Cardiac septum (tissue), 1 donor: ENCODE data around the gene TRIP13. TPM values are rescaled to one million over a fixed set of nuclear protein-coding genes. Genes with fewer than 3 reads are reported as not detected.
"Not testable (repeated sequence)": the region's sequence is repeated elsewhere in the genome, so short reads cannot be mapped to it uniquely, and the experiment has no call there.

Experiments
- DNase-seq: peaks from one replicate; pipeline ENCODE4 v3.0.0-alpha.2; 2020; ENCODE audit warnings: low spot score
- intact Hi-C: fragments of 100-400 bp; cut with DNase I; formaldehyde crosslinking; loops from one replicate; pipeline ENCODE4 v1.14.0; 2022
- long read RNA-seq: library from polyadenylated mRNA; unstranded; transcript quantifications from one replicate; pipeline ENCODE4 v2.0.0, GENCODE V29; 2021
- total RNA-seq: library from RNA; stranded (reverse); fragmentation: NEBNext Ultra II Directional; extraction: Animal tissue kit (Norgen Biotek cat#: 25700); gene quantifications from one replicate; pipeline ENCODE4 v1.2.1, GENCODE V29; 2021
- donor health status: DM: no; HTN: no; CAD: no.

Gene TRIP13, protein sequence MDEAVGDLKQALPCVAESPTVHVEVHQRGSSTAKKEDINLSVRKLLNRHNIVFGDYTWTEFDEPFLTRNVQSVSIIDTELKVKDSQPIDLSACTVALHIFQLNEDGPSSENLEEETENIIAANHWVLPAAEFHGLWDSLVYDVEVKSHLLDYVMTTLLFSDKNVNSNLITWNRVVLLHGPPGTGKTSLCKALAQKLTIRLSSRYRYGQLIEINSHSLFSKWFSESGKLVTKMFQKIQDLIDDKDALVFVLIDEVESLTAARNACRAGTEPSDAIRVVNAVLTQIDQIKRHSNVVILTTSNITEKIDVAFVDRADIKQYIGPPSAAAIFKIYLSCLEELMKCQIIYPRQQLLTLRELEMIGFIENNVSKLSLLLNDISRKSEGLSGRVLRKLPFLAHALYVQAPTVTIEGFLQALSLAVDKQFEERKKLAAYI
- 0.57 TPM for total RNA-seq
- long read RNA-seq, result 0 reads

DNA sequence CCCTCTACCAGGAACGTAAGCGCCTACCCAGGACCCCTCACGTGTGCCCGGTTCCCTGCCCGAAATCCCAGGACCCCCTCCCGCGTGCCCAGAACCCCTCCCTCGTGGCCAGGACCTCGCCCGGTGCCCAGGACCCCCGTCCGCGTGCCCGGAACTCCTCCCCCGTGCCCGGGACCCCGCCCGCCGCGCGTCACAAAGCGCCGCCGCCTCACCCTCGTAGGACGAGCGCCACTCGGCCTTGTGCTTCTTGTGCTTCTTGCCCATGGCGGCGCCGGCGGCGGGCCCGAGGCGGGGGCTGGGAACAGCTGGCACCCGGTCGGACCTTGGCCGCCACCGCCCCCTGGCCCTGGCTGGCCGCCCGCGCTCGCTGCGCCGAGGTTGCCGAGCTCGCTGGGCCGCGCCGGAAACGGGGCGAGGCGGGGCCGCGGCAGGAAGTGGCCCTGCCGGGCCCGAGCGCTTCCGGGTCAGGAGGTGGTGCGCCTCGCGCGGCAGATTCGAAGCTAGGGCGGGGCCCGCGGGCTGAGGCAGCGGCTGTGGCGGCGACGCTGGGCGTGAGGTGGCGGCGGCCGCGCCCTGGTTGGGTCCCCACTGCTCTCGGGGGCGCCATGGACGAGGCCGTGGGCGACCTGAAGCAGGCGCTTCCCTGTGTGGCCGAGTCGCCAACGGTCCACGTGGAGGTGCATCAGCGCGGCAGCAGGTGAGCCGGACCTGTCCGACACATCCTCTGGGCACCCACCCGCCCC lies at the start of gene TRIP13, which contains the start of gene BRD9:
TRIP13 (plus strand) TSS at position 491 of the 743 bp plus-strand sequence; CDS start at position 606, 115 bp downstream.
BRD9 (minus strand) TSS at position 408 of the 743 bp plus-strand sequence; CDS start at position 264, 144 bp downstream.
- intact Hi-C loops, result no loop called here
- peak; percentile 92 for DNase-seq

DNA sequence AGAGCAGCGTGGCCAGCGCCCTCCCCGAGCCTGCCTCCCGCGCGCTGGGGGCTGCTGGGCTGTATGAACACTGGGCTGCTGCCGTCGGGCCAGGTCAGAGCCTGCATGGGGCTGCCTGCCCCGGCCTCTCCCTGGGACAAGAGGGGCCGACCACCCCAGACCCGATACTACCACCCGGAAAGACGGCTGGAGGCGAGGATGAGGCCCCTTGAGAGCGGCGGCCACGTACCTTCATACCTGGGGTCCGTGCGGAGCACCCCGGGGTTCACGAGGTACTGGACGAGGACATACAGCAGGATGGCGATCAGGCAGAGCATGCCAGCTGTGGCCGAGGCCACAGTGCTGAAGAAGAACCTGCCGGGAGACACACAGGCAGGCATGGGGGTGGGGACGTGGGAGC lies 49.3 kb upstream of the TRIP13 start:
- peak; percentile 74 for DNase-seq
- intact Hi-C loops, result not testable (repeated sequence)

DNA sequence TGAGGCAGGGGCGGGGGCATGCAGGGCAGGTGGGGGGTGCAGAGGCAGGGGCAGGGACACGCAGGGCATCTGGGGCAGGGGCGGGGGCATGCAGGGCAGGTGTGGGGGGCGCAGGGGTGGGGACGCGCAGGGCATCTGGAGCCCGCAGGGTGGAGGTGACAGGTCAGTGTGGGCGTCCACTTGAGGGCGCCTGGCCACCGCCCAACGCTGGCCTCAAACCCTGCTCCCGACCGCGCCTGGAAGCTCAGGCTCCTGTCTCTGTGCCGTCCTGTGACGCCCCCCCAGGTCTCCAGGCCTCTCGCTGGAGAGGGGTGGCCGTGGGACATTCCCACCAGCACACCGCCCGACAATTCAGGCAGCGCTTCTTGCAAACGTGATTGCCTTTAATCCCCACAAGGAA lies 48.8 kb upstream of the TRIP13 start:
- intact Hi-C loops, result not testable (repeated sequence)

DNA sequence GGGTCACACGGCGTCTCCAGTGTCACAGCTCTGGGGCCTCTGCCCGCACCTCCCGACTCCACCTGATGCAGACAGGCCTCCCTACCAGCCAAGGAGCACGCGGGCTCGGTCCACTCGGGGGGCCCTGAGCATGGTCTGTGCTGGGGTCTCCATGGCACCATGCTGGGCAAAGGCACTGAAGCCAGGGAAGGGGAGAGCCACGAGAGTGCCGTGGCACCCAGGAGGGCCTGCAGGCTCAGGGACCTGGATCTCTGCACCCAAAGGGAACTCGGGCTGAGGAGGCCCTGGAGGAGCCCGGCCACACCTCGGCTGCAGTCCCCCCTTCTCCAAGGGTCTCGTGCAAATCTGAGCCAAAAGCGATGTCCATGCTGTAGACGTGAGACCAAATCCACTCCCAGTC lies 48.3 kb upstream of the TRIP13 start:
- intact Hi-C loops, result not testable (repeated sequence)
- DNase-seq, result peak; percentile 78

More for the DNA sequence above, 48.8 kb upstream of the TRIP13 start:
- peak; percentile 73 for DNase-seq

DNA sequence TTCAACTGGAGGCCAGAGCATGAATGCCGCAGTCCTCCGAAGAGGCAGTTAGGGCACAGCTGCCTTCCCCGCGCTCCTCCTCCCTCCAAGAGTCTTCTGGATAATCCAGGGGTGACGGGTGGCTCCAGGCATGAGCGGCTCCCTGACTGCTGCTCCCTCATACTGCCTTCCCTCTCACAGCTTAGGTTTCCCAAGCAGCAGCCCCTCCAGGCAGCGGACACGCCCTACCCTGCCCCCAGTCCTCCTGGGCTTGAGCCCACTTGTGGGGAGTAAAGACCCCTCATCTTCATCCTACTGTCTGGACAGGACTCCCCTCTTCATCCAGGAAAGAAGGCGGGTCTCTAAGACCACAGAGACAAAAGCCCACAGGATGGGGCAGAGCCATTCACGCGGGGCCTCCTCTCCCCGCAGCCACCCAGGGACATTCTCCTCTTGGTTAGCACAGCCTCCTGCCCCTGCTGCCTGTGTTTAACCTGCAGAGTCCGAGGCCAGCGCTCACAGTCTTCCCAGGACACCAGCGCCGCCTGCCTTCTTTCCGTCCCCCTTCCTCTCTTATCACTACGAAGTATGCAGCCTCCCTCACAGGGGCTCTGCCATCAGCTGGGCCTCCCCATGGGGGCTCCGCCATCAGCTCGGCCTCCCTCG lies 47.5 kb upstream of the TRIP13 start:
- peak; percentile 75 for DNase-seq
- intact Hi-C loops, result loop anchor here (5.0 kb wide), 1 partner anchor 83 kb away; no protein-coding TSS in a partner anchor

DNA sequence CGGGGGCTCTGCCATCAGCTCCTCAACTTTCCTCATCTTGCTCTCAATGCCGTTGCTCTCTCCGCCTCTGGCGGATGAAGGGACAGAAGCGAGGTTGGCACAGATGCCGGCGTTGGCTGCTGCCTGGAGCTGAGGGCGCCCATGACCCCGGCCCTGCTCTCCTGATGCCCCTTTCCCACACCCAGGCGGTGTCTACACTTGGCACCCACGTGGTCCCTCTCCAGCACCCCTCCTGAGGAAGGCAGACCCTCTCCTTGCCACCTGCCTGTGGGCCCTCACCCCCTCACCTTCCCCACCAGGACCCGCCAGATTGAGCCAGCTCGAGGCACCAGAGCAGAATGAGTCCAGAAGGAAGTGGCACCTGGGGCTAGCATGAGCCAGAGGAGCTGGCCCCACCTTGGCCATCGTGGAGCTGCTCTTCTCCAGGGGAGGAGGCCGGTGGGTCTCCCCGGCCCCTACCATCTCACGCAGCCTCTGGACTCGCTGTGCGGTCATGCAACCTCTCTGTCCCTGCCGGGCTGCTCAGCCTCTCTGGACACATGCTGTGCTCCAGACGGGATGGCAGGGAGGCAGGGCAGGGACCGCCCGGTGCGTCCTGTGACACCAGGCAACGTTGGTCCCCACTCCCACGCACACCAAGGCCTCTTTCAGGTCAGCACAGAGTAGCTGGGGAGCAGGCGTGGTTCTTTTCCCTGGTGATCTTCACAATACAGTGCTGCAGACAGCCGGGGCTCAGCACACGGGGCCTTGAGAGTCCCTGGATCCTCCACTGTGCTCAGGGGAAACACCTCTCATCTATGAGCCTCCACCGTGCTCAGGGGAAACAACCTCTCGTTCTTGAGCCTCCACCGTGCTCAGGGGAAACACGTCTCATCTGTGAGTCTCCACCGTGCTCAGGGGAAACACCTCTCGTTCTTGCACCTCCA lies 46.7 kb upstream of the TRIP13 start:
- intact Hi-C loops, result loop anchor here (5.0 kb wide), 1 partner anchor 84 kb away; no protein-coding TSS in a partner anchor

DNA sequence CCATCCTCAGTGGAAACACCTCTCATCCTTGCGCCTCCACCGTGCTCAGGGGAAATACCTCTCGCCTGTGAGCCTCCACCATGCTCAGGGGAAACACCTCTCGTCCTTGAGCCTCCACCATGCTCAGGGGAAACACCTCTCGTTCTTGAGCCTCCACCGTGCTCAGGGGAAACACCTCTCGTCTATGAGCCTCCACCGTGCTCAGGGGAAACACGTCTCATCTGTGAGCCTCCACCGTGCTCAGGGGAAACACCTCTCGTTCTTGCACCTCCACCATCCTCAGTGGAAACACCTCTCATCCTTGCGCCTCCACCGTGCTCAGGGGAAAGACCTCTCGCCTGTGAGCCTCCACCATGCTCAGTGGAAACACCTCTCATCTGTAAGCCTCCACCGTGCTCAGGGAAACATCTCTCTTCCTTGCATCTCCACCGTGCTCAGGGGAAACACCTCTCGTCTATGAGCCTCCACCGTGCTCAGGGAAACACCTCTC lies 46.0 kb upstream of the TRIP13 start:
- intact Hi-C loops, result loop anchor here (5.0 kb wide), 1 partner anchor 84 kb away; no protein-coding TSS in a partner anchor
- peak; percentile 77 for DNase-seq

More for the DNA sequence above, 46.7 kb upstream of the TRIP13 start:
- DNase-seq, result peak; percentile 22

DNA sequence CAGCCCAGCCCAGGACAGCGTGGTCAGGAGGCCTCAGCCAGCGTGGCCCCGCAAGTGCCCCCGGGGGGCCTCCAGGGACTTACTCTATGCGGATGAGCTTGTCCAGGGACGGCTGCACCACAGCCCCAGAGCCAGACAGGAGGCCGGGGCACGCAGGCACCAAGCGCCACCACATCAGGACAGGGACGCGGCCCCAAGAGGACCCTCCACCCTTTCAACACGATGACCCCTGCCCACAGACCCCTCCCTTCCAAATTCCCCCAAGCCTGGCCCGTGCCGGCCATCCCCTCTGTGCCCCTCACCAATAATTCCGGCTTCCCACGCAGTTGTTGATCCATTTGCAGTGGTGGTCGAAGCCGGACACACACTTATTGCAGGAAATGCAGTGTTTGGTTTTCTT lies 45.5 kb upstream of the TRIP13 start:
- intact Hi-C loops, result loop anchor here (5.0 kb wide), 1 partner anchor 85 kb away; no protein-coding TSS in a partner anchor
- peak; percentile 57 for DNase-seq

DNA sequence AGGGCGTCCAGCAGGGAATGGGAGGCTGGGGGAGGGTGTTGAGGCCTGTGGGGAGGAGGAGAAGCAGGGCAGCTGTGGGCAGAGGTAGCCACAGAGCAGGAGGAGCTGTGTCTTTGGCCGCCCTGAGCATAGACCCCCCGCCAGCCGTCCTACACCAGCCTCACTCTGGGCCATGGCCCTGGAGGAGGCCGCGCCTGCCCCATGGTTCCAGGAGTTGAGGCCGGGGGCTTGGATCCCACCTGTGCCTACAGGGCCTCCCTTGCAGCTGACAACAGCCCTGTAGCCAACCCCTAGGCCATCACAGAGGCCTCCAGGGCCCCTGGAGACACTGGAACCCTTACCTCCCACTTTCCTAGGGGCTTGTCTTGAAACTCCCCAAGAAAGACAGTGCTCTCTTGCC lies 44.9 kb upstream of the TRIP13 start:
- DNase-seq, result peak; percentile 50
- intact Hi-C loops, result loop anchor here (5.0 kb wide), 1 partner anchor 85 kb away; no protein-coding TSS in a partner anchor

DNA sequence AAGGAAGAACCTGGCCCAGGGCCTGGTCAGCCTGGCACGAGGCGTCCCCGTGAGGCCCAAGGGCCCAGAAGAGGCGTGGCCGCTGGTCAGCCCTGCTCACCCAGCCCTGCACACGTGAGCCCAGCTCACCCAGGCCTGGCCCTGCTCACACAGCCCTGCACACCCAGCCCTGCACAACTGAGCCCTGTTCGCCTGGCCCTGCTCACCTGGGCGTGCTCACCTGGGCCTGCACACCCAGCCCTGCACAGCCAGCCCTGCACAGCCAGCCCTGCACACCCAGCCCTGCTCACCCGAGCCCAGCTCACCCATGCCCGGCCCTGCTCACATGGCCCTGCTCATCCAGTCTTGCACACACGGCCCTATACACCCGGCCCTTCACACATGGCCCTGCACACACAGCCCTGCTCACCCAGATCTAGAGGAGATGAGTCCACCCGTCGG lies 44.0 kb upstream of the TRIP13 start:
- DNase-seq, result peak; percentile 66
- intact Hi-C loops, result loop anchor here (5.0 kb wide), 1 partner anchor 86 kb away; no protein-coding TSS in a partner anchor

DNA sequence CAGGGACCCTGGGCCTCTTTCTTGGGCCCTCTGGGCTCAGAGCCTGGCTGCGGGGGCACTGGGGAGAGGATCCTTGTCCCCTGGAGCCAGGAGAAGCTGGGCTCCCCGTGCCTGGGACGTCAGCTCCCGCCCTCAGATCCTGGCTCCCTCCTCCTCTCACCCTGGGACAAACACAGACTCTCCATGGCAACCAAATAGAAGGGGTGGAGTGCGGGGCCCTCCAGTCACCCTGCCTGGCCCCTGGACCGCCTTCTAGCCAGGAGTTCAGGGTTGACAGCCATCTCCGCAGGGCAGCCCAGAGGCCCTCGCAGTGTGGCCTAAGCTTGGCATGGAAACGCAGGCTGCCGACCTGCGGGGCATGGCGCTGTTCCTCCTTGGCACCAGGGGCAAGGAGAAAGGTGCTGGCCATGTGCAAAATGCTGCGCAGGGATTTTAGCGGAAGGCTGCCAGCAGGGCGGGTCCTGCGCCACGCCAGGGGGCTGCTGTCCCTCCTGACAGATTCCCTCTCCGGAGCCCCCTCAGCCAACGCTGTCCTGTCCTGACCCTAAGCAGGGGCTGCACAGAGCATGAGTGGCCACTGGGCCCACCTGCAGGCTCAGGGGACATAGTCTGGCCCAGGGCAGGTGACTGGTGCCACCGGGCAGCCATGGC lies 42.9 kb upstream of the TRIP13 start:
- intact Hi-C loops, result loop anchor here (5.0 kb wide), 1 partner anchor 87 kb away; no protein-coding TSS in a partner anchor
- DNase-seq, result peak; percentile 65

DNA sequence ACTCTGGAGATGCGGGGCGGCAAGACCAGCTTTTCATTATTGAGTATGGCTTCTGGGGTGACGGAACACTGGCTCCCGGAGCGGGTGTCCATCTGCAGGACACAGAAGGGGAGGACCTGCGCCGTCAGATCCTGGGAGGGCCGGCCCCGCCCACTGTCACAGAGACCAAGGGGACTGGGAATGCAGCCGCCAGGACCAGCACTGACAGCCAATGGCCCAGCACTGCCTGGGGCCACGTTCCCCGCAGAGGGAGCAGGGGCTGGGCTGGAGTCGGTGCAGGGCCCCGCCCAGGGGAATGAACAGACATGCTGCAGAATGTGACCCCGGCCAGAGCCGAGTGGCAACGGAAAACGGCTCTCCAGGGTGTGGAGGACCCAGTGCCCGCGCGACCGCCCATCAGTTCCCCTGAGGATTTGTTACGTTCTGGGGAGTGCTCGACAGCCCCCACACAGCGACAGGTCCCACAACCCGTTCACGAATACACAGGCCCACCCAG lies 42.1 kb upstream of the TRIP13 start, which contains the start of gene ZDHHC11:
ZDHHC11 (minus strand) TSS at position 476 of the 496 bp plus-strand sequence; CDS start at position 92, 384 bp downstream.
- intact Hi-C loops, result no loop called here
- DNase-seq, result peak; percentile 77

DNA sequence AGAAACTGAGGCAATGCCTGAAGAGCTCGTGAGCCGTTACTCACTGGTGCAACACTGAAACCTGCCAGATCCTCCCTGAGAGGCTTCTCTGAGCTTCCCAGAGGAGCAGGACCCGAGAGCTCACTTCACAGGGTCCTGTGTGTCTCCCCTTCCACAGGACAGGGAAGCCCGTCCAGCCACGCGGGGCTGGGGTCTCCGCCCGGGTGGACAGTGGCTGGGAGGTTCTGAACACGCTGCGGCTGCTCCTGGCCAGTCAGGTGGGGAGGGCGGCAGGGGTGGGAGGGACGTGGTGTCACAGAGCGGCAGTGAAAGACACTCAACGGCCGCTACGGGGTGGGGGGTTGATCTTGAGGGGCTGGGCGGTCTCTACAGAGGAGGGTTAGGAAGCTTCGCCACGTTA lies 41.6 kb upstream of the TRIP13 start:
- intact Hi-C loops, result no loop called here
- no peak for DNase-seq

DNA sequence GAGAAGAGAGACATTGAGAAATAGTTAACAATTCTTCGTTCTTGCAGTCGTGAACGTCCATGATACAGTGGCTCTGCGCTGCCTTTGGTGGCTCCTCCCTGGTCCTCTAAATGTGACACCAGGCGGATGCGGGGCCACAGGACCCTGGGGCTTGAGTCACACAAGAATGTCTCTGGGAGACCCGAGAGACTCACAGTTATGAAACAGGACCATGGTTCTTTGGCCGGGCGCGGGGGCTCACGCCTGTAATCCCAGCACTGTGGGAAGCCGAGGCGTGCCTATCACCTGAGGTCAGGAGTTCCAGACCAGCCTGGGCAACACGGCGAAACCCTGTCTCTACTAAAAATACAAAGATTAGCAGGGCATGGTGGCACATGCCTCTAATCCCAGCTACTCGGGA lies 41.1 kb upstream of the TRIP13 start:
- intact Hi-C loops, result no loop called here
- DNase-seq, result peak; percentile 62

DNA sequence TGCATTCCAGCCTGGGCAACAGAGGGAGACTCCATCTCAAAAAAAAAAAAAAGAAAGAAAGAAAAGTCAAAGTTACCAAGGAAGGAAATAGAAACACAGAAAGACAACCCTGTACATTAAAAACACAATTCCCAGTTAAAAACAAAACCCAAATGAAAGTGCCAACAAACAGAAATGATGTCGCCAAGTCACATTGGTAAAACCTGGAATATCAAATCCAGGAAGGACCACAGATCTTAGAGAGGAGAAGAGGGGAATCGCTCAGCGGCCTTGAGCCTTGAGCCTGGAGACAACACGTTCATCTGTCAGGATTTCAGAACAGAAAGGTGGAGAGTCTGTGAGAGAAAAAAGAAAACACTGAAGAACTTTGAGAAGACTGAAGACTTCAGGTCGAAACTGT lies 40.7 kb upstream of the TRIP13 start:
- DNase-seq, result no peak
- intact Hi-C loops, result no loop called here

DNA sequence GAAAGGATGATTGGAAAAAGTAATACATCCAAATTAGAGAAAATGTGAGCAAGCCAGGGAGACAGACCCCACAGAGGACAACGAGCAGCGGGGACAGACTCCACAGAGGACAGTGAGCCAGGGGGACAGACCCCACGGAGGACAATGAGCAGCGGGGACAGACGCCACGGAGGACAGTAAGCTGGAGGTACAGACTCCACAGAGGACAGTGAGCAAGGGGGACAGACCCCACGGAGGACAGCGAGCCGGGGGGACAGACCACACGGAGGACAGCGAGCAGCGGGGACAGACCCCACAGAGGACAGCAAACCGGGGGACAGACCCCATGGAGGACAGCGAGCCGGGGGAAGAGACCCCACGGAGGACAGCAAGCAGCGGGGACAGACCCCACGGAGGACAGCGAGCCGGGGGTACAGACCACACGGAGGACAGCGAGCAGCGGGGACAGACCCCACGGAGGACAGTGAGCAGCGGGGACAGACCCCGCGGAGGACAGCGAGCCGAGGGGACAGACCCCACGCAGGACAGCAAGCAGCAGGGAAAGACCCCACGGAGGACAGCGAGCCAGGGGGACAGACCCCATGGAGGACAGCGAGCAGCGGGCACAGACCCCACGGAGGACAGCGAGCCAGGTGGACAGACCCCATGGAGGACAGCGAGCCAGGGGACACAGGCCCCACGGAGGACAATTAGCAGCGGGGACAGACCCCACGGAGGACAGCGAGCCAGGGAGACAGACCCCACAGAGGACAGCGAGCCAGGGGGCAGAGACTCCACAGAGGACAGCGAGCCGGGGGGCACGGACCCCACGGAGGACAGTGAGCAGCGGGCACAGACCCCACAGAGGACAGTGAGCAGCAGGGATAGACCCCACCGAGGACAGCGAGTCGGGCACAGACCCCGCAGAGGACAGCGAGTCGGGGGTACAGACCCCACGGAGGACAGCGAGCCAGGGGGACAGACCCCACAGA lies 40.0 kb upstream of the TRIP13 start:
- intact Hi-C loops, result no loop called here
- DNase-seq, result peak; percentile 55
